ENCODE measurements around the gene PLCD1.

The PLCD1 gene

DNA sequence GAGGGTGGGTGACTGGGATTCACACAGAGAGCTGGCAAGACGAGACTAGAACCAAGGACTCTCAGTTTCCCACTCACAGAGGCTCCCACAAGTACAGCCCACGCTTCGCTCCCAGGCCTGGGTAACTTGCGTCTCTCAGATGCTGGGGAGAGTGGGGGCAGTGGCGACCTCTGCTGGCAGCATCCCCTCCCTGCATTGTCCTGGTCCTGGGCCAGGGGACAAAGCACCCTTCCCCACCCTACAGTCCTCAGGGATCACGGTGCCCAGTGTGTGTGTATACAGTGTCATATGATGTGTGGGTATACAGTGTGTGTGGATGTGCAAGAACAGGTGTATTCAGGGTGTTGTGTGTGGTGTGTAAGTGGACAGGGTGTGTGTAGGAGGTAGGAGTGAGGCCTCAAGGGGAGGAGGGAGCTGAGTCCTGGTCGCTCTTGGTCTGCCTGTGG, 26.0 kb downstream of the PLCD1 start:
- Histone ChIP-seq H3K9ac (ENCODE audit: low read depth, low read length, poor library complexity) (no peak overlapping the region), H3K36me3 (replicated peaks in 1 of 2; ENCODE audit: control insufficient read depth in 2 of 2, insufficient read depth in 2 of 2, low read length in 2 of 2) (peaks cover 29 to 34% of the 10 kb centered on the region in 2 donors), H2AK5ac (ENCODE audit: low read depth, low read length) (peak overlapping the region; percentile 92), H3K4ac (ENCODE audit: low read length) (no peak overlapping the region), H3K27ac (replicated peaks; ENCODE audit: low read length) (no peak overlapping the region), H2BK5ac (ENCODE audit: low read length) (peak overlapping the region; percentile 76), H3K4me2 (ENCODE audit: insufficient read depth, low read length, poor library complexity, severe bottlenecking) (no peak overlapping the region), H2BK120ac (ENCODE audit: low read depth, low read length) (no peak overlapping the region), H4K91ac (ENCODE audit: low read depth, low read length, poor library complexity) (no peak overlapping the region), H2BK15ac (ENCODE audit: low read length) (no peak overlapping the region), H3K18ac (ENCODE audit: low read length) (peak overlapping the region; percentile 78), H4K8ac (ENCODE audit: low read depth, low read length) (peak overlapping the region; percentile 87), H3K9me3 (replicated peaks in 1 of 2; ENCODE audit: control insufficient read depth in 2 of 2, insufficient read depth in 1 of 2, low read depth in 1 of 2, low read length in 2 of 2) (no peaks in the 10 kb centered on the region), H3K14ac (ENCODE audit: low read length) (peak overlapping the region; percentile 63), H3K23ac (ENCODE audit: low read depth, low read length, poor library complexity) (peak overlapping the region; percentile 26), H3K4me3 (ENCODE audit: low read length in 2 of 2) (peak overlapping the region in 1 of 2 donors; percentile 7), H2BK12ac (ENCODE audit: low read length) (peak overlapping the region; percentile 75), H3K79me1 (ENCODE audit: low read depth, low read length) (no peaks in the 10 kb centered on the region), H3K27me3 (ENCODE audit: control insufficient read depth in 3 of 3, insufficient read depth in 3 of 3, low read depth in 1 of 3, low read length in 3 of 3) (peaks cover 0 to 14% (median 3%) of the 10 kb centered on the region in 3 experiments), H3K4me1 (ENCODE audit: control insufficient read depth in 2 of 2, insufficient read depth in 1 of 2, low read depth in 1 of 2, low read length in 2 of 2) (peaks cover 18% of the 10 kb centered on the region in 2 donors), H2AFZ (ENCODE audit: low read length) (peak overlapping the region; percentile 64)
- DNase-seq (ENCODE audit: low spot score), result peak; percentile 67
- WGBS, 2 donors (ENCODE audit: extremely low coverage in 2 of 2, insufficient read length in 2 of 2, insufficient replicate concordance in 1 of 2), result no CpG with 5 or more reads among the region's 7 CpGs

- Histone ChIP-seq H3K18ac (ENCODE audit: low read length) (peak overlapping the region; percentile 77), H2BK12ac (ENCODE audit: low read length) (no peak overlapping the region), H4K8ac (ENCODE audit: low read depth, low read length) (peak overlapping the region; percentile 87), H3K27me3 (ENCODE audit: control insufficient read depth in 3 of 3, insufficient read depth in 3 of 3, low read depth in 1 of 3, low read length in 3 of 3) (peaks cover 0 to 18% (median 6%) of the 10 kb centered on the region in 3 experiments), H3K23ac (ENCODE audit: low read depth, low read length, poor library complexity) (no peak overlapping the region), H2AK5ac (ENCODE audit: low read depth, low read length) (peak overlapping the region; percentile 92), H2BK5ac (ENCODE audit: low read length) (no peak overlapping the region), H2BK15ac (ENCODE audit: low read length) (no peak overlapping the region), H3K4ac (ENCODE audit: low read length) (no peak overlapping the region), H4K91ac (ENCODE audit: low read depth, low read length, poor library complexity) (no peak overlapping the region), H3K36me3 (replicated peaks in 1 of 2; ENCODE audit: control insufficient read depth in 2 of 2, insufficient read depth in 2 of 2, low read length in 2 of 2) (peaks cover 26 to 29% of the 10 kb centered on the region in 2 donors), H3K9ac (ENCODE audit: low read depth, low read length, poor library complexity) (peak overlapping the region; percentile 50), H3K4me2 (ENCODE audit: insufficient read depth, low read length, poor library complexity, severe bottlenecking) (no peak overlapping the region), H2AFZ (ENCODE audit: low read length) (peak overlapping the region; percentile 64), H3K4me1 (ENCODE audit: control insufficient read depth in 2 of 2, insufficient read depth in 1 of 2, low read depth in 1 of 2, low read length in 2 of 2) (peaks cover 18 to 22% of the 10 kb centered on the region in 2 donors), H3K14ac (ENCODE audit: low read length) (peak overlapping the region; percentile 63), H2BK120ac (ENCODE audit: low read depth, low read length) (peak overlapping the region; percentile 17), H3K9me3 (replicated peaks in 1 of 2; ENCODE audit: control insufficient read depth in 2 of 2, insufficient read depth in 1 of 2, low read depth in 1 of 2, low read length in 2 of 2) (no peaks in the 10 kb centered on the region), H3K79me1 (ENCODE audit: low read depth, low read length) (no peaks in the 10 kb centered on the region), H3K4me3 (ENCODE audit: low read length in 2 of 2) (no peak overlapping the region), H3K27ac (replicated peaks; ENCODE audit: low read length) (no peak overlapping the region)
- no peak for DNase-seq (ENCODE audit: low spot score)
- WGBS, 2 donors (ENCODE audit: extremely low coverage in 2 of 2, insufficient read length in 2 of 2, insufficient replicate concordance in 1 of 2), result no CpG with 5 or more reads among the region's 9 CpGs
Observed at GRCh38 chr3:38002940-38003339, 26.5 kb downstream of the PLCD1 start.

DNA sequence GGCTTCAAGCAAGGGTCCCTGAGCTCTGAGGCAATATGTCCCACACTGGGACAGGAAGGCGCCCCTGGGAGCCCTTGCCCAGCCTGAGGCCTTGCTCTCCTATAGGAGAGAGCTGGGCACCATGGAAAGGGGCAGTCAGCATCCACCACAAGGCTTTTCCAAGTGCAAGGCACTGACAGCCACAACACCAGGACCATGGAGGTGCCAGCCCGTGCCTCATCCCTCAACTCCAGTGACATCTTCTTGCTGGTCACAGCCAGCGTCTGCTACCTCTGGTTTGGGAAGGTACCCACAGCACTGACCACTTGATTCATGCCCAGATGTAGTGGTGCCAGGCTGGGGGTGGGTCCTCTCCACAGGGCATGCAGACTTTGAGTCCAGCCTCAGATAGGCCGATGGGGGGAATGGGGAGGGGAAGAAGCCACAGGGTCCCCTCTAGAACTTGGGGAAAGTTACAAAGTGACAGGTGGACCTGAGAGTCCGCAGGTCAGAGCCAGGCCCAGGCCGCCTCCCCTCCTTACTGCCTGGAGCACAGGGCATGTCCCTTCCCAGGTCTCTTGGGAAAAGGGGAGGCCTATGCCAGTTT, 27.1 kb downstream of the PLCD1 start:
- no peak overlapping the region for H4K91ac ChIP-seq (ENCODE audit: low read depth, low read length, poor library complexity)
- no peak overlapping the region for H2AK5ac ChIP-seq (ENCODE audit: low read depth, low read length)
- peaks cover 20 to 24% of the 10 kb centered on the region in 2 donors for H3K36me3 ChIP-seq (replicated peaks in 1 of 2; ENCODE audit: control insufficient read depth in 2 of 2, insufficient read depth in 2 of 2, low read length in 2 of 2)
- no peaks in the 10 kb centered on the region for H3K9me3 ChIP-seq (replicated peaks in 1 of 2; ENCODE audit: control insufficient read depth in 2 of 2, insufficient read depth in 1 of 2, low read depth in 1 of 2, low read length in 2 of 2)
- no peak overlapping the region for H3K4ac ChIP-seq (ENCODE audit: low read length)
- no peak overlapping the region for H3K27ac ChIP-seq (replicated peaks; ENCODE audit: low read length)
- no peak overlapping the region for H3K4me2 ChIP-seq (ENCODE audit: insufficient read depth, low read length, poor library complexity, severe bottlenecking)
- no peak overlapping the region for H3K23ac ChIP-seq (ENCODE audit: low read depth, low read length, poor library complexity)
- no peak overlapping the region for H4K8ac ChIP-seq (ENCODE audit: low read depth, low read length)
- H3K18ac ChIP-seq (ENCODE audit: low read length), result no peak overlapping the region
- H2BK5ac ChIP-seq (ENCODE audit: low read length), result no peak overlapping the region
- H2BK12ac ChIP-seq (ENCODE audit: low read length), result no peak overlapping the region
- no peak overlapping the region for H2BK15ac ChIP-seq (ENCODE audit: low read length)
- H3K9ac ChIP-seq (ENCODE audit: low read depth, low read length, poor library complexity), result no peak overlapping the region
- peaks cover 0 to 18% (median 6%) of the 10 kb centered on the region in 3 experiments for H3K27me3 ChIP-seq (ENCODE audit: control insufficient read depth in 3 of 3, insufficient read depth in 3 of 3, low read depth in 1 of 3, low read length in 3 of 3)
- H3K14ac ChIP-seq (ENCODE audit: low read length), result no peak overlapping the region
- DNase-seq (ENCODE audit: low spot score), result no peak
- H3K4me3 ChIP-seq (ENCODE audit: low read length in 2 of 2), result no peak overlapping the region
- H3K4me1 ChIP-seq (ENCODE audit: control insufficient read depth in 2 of 2, insufficient read depth in 1 of 2, low read depth in 1 of 2, low read length in 2 of 2), result peaks cover 18 to 22% of the 10 kb centered on the region in 2 donors
- no peak overlapping the region for H2AFZ ChIP-seq (ENCODE audit: low read length)
- no peaks in the 10 kb centered on the region for H3K79me1 ChIP-seq (ENCODE audit: low read depth, low read length)
- no CpG with 5 or more reads among the region's 6 CpGs for WGBS, 2 donors (ENCODE audit: extremely low coverage in 2 of 2, insufficient read length in 2 of 2, insufficient replicate concordance in 1 of 2)
- peak overlapping the region; percentile 17 for H2BK120ac ChIP-seq (ENCODE audit: low read depth, low read length)

DNA sequence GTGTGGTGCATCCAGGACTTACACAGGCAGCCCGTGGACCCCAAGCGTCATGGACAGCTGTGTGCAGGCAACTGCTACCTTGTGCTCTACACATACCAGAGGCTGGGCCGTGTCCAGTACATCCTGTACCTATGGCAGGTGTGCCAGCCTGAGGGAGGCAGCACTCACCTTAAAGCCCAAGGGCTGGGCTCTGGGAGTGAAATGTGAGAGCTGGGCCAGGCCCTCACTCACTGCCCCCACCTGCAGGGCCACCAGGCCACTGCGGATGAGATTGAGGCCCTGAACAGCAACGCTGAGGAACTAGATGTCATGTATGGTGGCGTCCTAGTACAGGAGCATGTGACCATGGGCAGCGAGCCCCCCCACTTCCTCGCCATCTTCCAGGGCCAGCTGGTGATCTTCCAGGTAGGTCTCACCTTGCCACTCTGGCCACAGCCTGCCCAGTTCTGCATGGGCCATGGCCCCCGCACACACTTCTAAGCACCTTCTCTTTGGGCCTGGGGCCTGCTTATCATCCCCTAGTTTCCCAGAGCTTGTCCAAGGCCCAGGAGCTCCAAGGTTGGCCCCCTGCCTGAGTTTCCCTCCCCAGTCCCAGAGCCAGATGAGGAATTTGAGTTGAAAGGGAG, 27.9 kb downstream of the PLCD1 start:
- no peak overlapping the region for H4K91ac ChIP-seq (ENCODE audit: low read depth, low read length, poor library complexity)
- H2BK120ac ChIP-seq (ENCODE audit: low read depth, low read length), result no peak overlapping the region
- no peak overlapping the region for H2AK5ac ChIP-seq (ENCODE audit: low read depth, low read length)
- H3K36me3 ChIP-seq (replicated peaks in 1 of 2; ENCODE audit: control insufficient read depth in 2 of 2, insufficient read depth in 2 of 2, low read length in 2 of 2), result peaks cover 16 to 18% of the 10 kb centered on the region in 2 donors
- no peak overlapping the region for H2BK15ac ChIP-seq (ENCODE audit: low read length)
- H3K14ac ChIP-seq (ENCODE audit: low read length), result no peak overlapping the region
- H3K79me1 ChIP-seq (ENCODE audit: low read depth, low read length), result no peaks in the 10 kb centered on the region
- H3K23ac ChIP-seq (ENCODE audit: low read depth, low read length, poor library complexity), result no peak overlapping the region
- no peak overlapping the region for H4K8ac ChIP-seq (ENCODE audit: low read depth, low read length)
- no CpG with 5 or more reads among the region's 9 CpGs for WGBS, 2 donors (ENCODE audit: extremely low coverage in 2 of 2, insufficient read length in 2 of 2, insufficient replicate concordance in 1 of 2)
- H3K4ac ChIP-seq (ENCODE audit: low read length), result no peak overlapping the region
- no peak overlapping the region for H2AFZ ChIP-seq (ENCODE audit: low read length)
- H3K9me3 ChIP-seq (replicated peaks in 1 of 2; ENCODE audit: control insufficient read depth in 2 of 2, insufficient read depth in 1 of 2, low read depth in 1 of 2, low read length in 2 of 2), result no peaks in the 10 kb centered on the region
- H2BK12ac ChIP-seq (ENCODE audit: low read length), result no peak overlapping the region
- H3K27me3 ChIP-seq (ENCODE audit: control insufficient read depth in 3 of 3, insufficient read depth in 3 of 3, low read depth in 1 of 3, low read length in 3 of 3), result peaks cover 0 to 18% (median 6%) of the 10 kb centered on the region in 3 experiments
- no peak overlapping the region for H2BK5ac ChIP-seq (ENCODE audit: low read length)
- no peak overlapping the region for H3K9ac ChIP-seq (ENCODE audit: low read depth, low read length, poor library complexity)
- H3K4me3 ChIP-seq (ENCODE audit: low read length in 2 of 2), result no peak overlapping the region
- H3K27ac ChIP-seq (replicated peaks; ENCODE audit: low read length), result no peak overlapping the region
- H3K4me2 ChIP-seq (ENCODE audit: insufficient read depth, low read length, poor library complexity, severe bottlenecking), result no peak overlapping the region
- H3K4me1 ChIP-seq (ENCODE audit: control insufficient read depth in 2 of 2, insufficient read depth in 1 of 2, low read depth in 1 of 2, low read length in 2 of 2), result peaks cover 18 to 22% of the 10 kb centered on the region in 2 donors
- no peak for DNase-seq (ENCODE audit: low spot score)
- no peak overlapping the region for H3K18ac ChIP-seq (ENCODE audit: low read length)
